Endothelial cell of umbilical vein (primary cell): Measurements from ENCODE around the gene CLCN4.

Experiments used
- EZH2 ChIP-seq: IDR thresholded peaks from 2 replicates; pipeline ENCODE4 v1.6.1; 2012; ENCODE audit warnings: borderline replicate concordance, low read depth, mild to moderate bottlenecking, moderate library complexity, low read length, inconsistent platforms; ENCODE audit not compliant: severe bottlenecking
- FOS ChIP-seq: IDR thresholded peaks from 2 replicates; pipeline ENCODE4 v1.6.1; 2011; ENCODE audit warnings: mild to moderate bottlenecking, low read length, moderate library complexity, borderline replicate concordance; ENCODE audit not compliant: insufficient read depth
- GATA2 ChIP-seq: IDR thresholded peaks from 2 replicates; pipeline ENCODE4 v1.7.0; 2011; ENCODE audit warnings: low read depth, mild to moderate bottlenecking, moderate library complexity, mixed read lengths, low read length; ENCODE audit not compliant: insufficient read length, insufficient read depth
- JUN ChIP-seq: IDR thresholded peaks from 2 replicates; pipeline ENCODE4 v1.6.1; 2011; ENCODE audit warnings: borderline replicate concordance, low read depth; ENCODE audit not compliant: insufficient read length, insufficient read depth
- MYC ChIP-seq: IDR thresholded peaks from one replicate; pipeline ENCODE4 v1.6.1; 2011; ENCODE audit warnings: mild to moderate bottlenecking, low read depth, low read length
- POLR2A ChIP-seq: IDR thresholded peaks from 2 replicates; pipeline ENCODE4 v1.6.1; 2012; ENCODE audit warnings: low read depth, mild to moderate bottlenecking, control low read depth, low read length
- POLR2AphosphoS5 ChIP-seq: IDR thresholded peaks from 2 replicates; pipeline ENCODE4 v1.6.1; 2012; ENCODE audit warnings: low read depth, mild to moderate bottlenecking, control low read depth, low read length, moderate library complexity; ENCODE audit not compliant: insufficient read depth
- TF ChIP-seq, protein P1 (sequence below), 2 donors: IDR thresholded peaks; 1 replicate in 1 of 2; 2 replicates in 1 of 2; pipeline ENCODE4 v1.5.1; 2011; ENCODE audit warnings: low read length in 2 of 2, mild to moderate bottlenecking in 2 of 2, moderate library complexity in 2 of 2, control low read depth in 1 of 2, inconsistent platforms in 1 of 2, low read depth in 1 of 2; ENCODE audit not compliant: insufficient read depth in 1 of 2; ENCODE audit errors: extremely low read depth in 1 of 2
- TF ChIP-seq, protein P2 (sequence below): IDR thresholded peaks from 2 replicates; pipeline ENCODE4 v1.6.1; 2011; ENCODE audit not compliant: insufficient read depth, insufficient read length

DNA sequence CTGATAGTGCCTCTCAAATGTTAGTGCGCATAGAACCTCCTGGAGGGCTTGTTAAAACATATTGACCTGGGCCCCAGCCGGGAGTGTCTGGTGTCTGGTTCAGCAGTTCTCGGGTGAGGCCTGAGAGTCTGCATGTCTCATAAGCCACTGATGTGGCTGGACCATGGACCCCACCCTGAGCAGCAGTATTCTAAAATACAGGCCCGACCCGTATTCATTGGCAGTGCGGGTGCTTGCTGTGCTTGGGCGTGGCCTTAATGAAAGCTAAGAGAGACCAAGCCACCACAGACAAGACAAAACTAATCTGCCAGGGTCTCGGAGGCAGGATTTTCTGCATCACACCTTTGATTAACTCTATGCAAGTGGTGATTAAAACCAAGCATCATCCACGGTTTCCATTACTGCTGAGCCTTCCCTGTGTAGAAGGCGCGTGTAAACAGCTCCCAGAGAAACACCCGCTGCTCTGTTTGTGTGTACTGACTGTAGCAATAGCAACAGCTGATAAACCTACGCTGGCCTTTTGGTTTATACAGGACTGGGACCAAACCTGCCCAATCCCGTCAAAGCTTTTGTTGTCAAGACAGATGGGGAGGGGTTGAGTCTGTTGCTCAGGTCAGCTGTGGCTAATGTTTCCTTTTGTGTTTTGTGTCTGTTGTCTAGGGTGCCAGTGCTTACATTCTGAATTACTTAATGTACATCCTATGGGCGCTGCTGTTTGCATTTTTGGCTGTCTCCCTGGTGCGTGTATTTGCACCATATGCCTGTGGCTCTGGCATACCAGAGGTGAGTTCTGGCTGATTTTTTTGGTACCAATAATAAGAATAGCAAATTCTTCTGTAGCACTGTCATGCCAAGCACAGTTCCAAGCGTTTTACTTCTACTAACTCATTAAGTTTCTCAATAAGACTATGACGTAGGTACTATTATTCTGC, 40.8 kb downstream of the CLCN4 start:
- TF ChIP-seq, protein P1, sequence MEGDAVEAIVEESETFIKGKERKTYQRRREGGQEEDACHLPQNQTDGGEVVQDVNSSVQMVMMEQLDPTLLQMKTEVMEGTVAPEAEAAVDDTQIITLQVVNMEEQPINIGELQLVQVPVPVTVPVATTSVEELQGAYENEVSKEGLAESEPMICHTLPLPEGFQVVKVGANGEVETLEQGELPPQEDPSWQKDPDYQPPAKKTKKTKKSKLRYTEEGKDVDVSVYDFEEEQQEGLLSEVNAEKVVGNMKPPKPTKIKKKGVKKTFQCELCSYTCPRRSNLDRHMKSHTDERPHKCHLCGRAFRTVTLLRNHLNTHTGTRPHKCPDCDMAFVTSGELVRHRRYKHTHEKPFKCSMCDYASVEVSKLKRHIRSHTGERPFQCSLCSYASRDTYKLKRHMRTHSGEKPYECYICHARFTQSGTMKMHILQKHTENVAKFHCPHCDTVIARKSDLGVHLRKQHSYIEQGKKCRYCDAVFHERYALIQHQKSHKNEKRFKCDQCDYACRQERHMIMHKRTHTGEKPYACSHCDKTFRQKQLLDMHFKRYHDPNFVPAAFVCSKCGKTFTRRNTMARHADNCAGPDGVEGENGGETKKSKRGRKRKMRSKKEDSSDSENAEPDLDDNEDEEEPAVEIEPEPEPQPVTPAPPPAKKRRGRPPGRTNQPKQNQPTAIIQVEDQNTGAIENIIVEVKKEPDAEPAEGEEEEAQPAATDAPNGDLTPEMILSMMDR (IDR thresholded peaks at IDR 0.05; ENCODE audit: extremely low read depth in 1 of 2, insufficient read depth in 1 of 2, low read depth in 1 of 2, low read length in 2 of 2): no peak
- no peak for TF ChIP-seq POLR2A
- TF ChIP-seq EZH2: no peak
- TF ChIP-seq POLR2AphosphoS5: no peak
- TF ChIP-seq FOS: no peak
- TF ChIP-seq GATA2: no peak
- TF ChIP-seq JUN: no peak
- TF ChIP-seq, protein P2, sequence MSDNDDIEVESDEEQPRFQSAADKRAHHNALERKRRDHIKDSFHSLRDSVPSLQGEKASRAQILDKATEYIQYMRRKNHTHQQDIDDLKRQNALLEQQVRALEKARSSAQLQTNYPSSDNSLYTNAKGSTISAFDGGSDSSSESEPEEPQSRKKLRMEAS: no peak
- TF ChIP-seq MYC: no peak
